ENCODE results near the gene MEIOSIN. TPM values are rescaled to one million over a fixed set of nuclear protein-coding genes. Genes with fewer than 3 reads are reported as not detected.

MEIOSIN gene
- total and polyA plus RNA-seq, 2 of the 4 experiments (the other 2 are of a cell fraction), result not detected

GRCh38 chr19:45801603-45802175 is 68.5 kb downstream of the MEIOSIN start:
- Histone ChIP-seq H3K4me1 (ENCODE audit: control insufficient read depth, insufficient read depth, low read length) (peaks cover 10% of the 10 kb centered on the region), H3K27ac (ENCODE audit: insufficient read depth, low read length) (no peak overlapping the region), H3K36me3 (ENCODE audit: control insufficient read depth, insufficient read depth, low read length) (no peaks in the 10 kb centered on the region), H3K4me2 (ENCODE audit: low read depth, low read length) (no peak overlapping the region), H4K20me1 (ENCODE audit: insufficient read depth, low read length) (no peaks in the 10 kb centered on the region), H4K8ac (ENCODE audit: low read depth in 2 of 2, low read length in 2 of 2) (no peak overlapping the region), H4K91ac (ENCODE audit: insufficient read depth, low read depth, low read length) (no peak overlapping the region), H3K23ac (ENCODE audit: low read depth, low read length) (no peak overlapping the region), H3K9me3 (ENCODE audit: control insufficient read depth, insufficient read depth, low read length) (peaks cover 4% of the 10 kb centered on the region), H3K14ac (replicated peaks; ENCODE audit: low read depth, low read length) (no peak overlapping the region), H3K4ac (ENCODE audit: low read depth, low read length) (0 out of 2 replicates have a peak overlapping the region, but pooled peaks have one; percentile 7), H2BK5ac (ENCODE audit: low read depth, low read length, poor library complexity, severe bottlenecking) (no peak overlapping the region), H2BK120ac (ENCODE audit: low read depth, low read length) (no peak overlapping the region), H3K9ac (ENCODE audit: low read depth, low read length) (no peak overlapping the region), H2BK20ac (ENCODE audit: low read depth, low read length) (peak overlapping the region; percentile 20; the same call in 1 of the 2 replicates), H3K56ac (ENCODE audit: extremely low read depth, insufficient read depth, low read length) (no peak overlapping the region), H2AFZ (replicated peaks; ENCODE audit: low read length, poor library complexity) (no peak overlapping the region), H2BK15ac (ENCODE audit: low read depth, low read length) (no peak overlapping the region; the same call in 2 of the 3 replicates), H3K27me3 (ENCODE audit: control insufficient read depth, insufficient read depth, low read length) (no peaks in the 10 kb centered on the region), H3K18ac (ENCODE audit: low read depth, low read length) (no peak overlapping the region), H3K4me3 (ENCODE audit: insufficient read depth, low read depth, low read length) (no peak overlapping the region), H4K5ac (ENCODE audit: low read depth, low read length) (no peak overlapping the region), H3K79me1 (ENCODE audit: low read depth in 1 of 2, low read length in 2 of 2) (0 out of 4 replicates have a peak, but pooled peaks cover 0 to 5% of the 10 kb centered on the region in 2 experiments), H2AK9ac (replicated peaks; ENCODE audit: low read depth, low read length, poor library complexity) (no peak overlapping the region), H3K9me1 (ENCODE audit: insufficient read depth, low read length) (0 out of 2 replicates have a peak, but pooled peaks cover 2% of the 10 kb centered on the region), H2AK5ac (ENCODE audit: low read depth, low read length) (peak overlapping the region; percentile 39)
- no peak for TF ChIP-seq BHLHE40 (IDR thresholded peaks at IDR 0.05; ENCODE audit: low read depth, low read length)
- dilution Hi-C loops (cut with HindIII; ENCODE audit: low sequenced_read_pairs, unreplicated experiment), result no loop called here
- no TSS peak for BruUV-seq (replicated peaks)
- intact Hi-C loops (cut with micrococcal nuclease), result no loop called here
- POLR2A ChIA-PET (ENCODE audit: unreplicated experiment), result no interaction called here
- ATAC-seq (ENCODE audit: low read depth) (no peak), DNase-seq (no peak)
- CTCF ChIA-PET, result interaction anchor here (0.6 to 0.7 kb wide), 2 partner anchors 19 to 44 kb away, joined by 3 read pairs; no protein-coding TSS in a partner anchor
- in situ Hi-C loops (cut with MboI; ENCODE audit: low sequenced_read_pairs), result no loop called here
- 83% methylated on average over 3 of the region's 7 CpGs; no CpG with 5 or more reads in 1 of the 2 experiments for whole genome bisulfite sequencing, 2 experiments (ENCODE audit: extremely low coverage in 2 of 2, insufficient read length in 1 of 2)
